HCT116 (cell line): ENCODE results near the gene PRKAB2. TPM values are rescaled to one million over a fixed set of nuclear protein-coding genes. Genes with fewer than 3 reads are reported as not detected.

Source experiments
- ATAC-seq: fragments of 200-7000 bp; cut with Tn5 transposase; 2 replicates; pipeline ENCODE4 v1.9.1; 2020; ENCODE audit warnings: mild to moderate bottlenecking, moderate library complexity
- BruUV-seq: library from RNA; stranded (reverse); fragments of 400-500 nt; replicated peaks from 2 replicates; lab custom pipeline; 2021; lab: Mats Ljungman, UMichigan
- CTCF ChIA-PET: fragments of 300-600 bp; sonication (Branson Sonifier 250); formaldehyde crosslinking; loops from one replicate; lab custom pipeline; 2021; ENCODE audit warnings: antibody characterized with exemption; lab: Charles Lee
- POLR2A ChIA-PET: fragments of 300-600, 350-600 bp; sonication (Branson Sonifier 250); formaldehyde crosslinking; loops from one replicate; lab custom pipeline; 2021; ENCODE audit warnings: antibody characterized with exemption; lab: Charles Lee
- RAD21 ChIA-PET, 2 experiments: fragments of 300-600 bp; sonication (Branson Sonifier 250); formaldehyde crosslinking; loops; one replicate each; lab custom pipeline; 2023; ENCODE audit warnings: low total read pairs in 2 of 2; ENCODE audit not compliant: uncharacterized antibody in 2 of 2, unreplicated experiment in 2 of 2, low non-redundant PET in 1 of 2; lab: Charles Lee
- DNase-seq: peaks from one replicate; pipeline ENCODE4 v3.0.0-alpha.2; 2010; ENCODE audit warnings: low read depth, low spot score
- H2AFZ ChIP-seq: fragments of 200-600 bp; shearing (Covaris generic), sonication (generic); 2 replicates; pipeline ENCODE4 v1.6.1; 2017; ENCODE audit warnings: low read depth, mixed run types, mixed read lengths, antibody characterized with exemption, low read length; ENCODE audit not compliant: poor library complexity, severe bottlenecking
- H3K27ac ChIP-seq: 2 replicates; pipeline ENCODE4 v1.5.1; 2012; ENCODE audit warnings: low read depth, low read length
- H3K27me3 ChIP-seq: fragments of 200-600 bp; sonication (generic); 2 replicates; pipeline ENCODE4 v1.6.1; 2016; ENCODE audit warnings: mixed run types, low read length, mixed read lengths; ENCODE audit not compliant: insufficient read depth
- H3K36me3 ChIP-seq, 2 experiments: fragments of 200-500 bp in 1 of 2; fragments of 200-600 bp in 1 of 2; sonication (Bioruptor generic) in 1 of 2; sonication (generic) in 1 of 2; 2 replicates each; pipeline versions ENCODE4 v1.5.1 to v1.6.1; 2014 to 2016; ENCODE audit warnings: low read length in 2 of 2, inconsistent platforms in 1 of 2, mixed read lengths in 1 of 2, mixed run types in 1 of 2; ENCODE audit not compliant: insufficient read depth in 2 of 2, control insufficient read depth in 1 of 2
- H3K4me1 ChIP-seq, 2 experiments: fragments of 200-600 bp in 1 of 2; sonication (generic) in 1 of 2; 2 replicates each; pipeline versions ENCODE4 v1.5.1 to v1.6.1; 2012 to 2017; ENCODE audit warnings: low read length in 2 of 2, inconsistent platforms in 1 of 2, mild to moderate bottlenecking in 1 of 2, mixed read lengths in 1 of 2, mixed run types in 1 of 2, moderate library complexity in 1 of 2; ENCODE audit not compliant: insufficient read depth in 2 of 2, control insufficient read depth in 1 of 2
- H3K4me2 ChIP-seq: fragments of 200-600 bp; sonication (generic); 2 replicates; pipeline ENCODE4 v1.6.1; 2017; ENCODE audit warnings: mixed run types, low read length, mixed read lengths
- H3K4me3 ChIP-seq, 2 experiments: fragments of 200-600 bp in 1 of 2; sonication (generic) in 1 of 2; replicated peaks in 1 of 2; 2 replicates each; pipeline ENCODE4 v1.5.1; 2011 to 2016; ENCODE audit warnings: low read length in 2 of 2, control low read depth in 1 of 2, low read depth in 1 of 2, mild to moderate bottlenecking in 1 of 2, mixed read lengths in 1 of 2, mixed run types in 1 of 2
- H3K79me2 ChIP-seq: fragments of 200-600 bp; sonication (generic); 2 replicates; pipeline ENCODE4 v1.6.1; 2017; ENCODE audit warnings: mild to moderate bottlenecking, mixed run types, low read length, moderate library complexity, mixed read lengths; ENCODE audit not compliant: insufficient read depth
- H3K9ac ChIP-seq: fragments of 200-600 bp; sonication (generic); 2 replicates; pipeline ENCODE4 v1.6.1; 2016; ENCODE audit warnings: low read length, mixed read lengths
- H3K9me2 ChIP-seq: fragments of 200-600 bp; sonication (generic), shearing (Covaris generic); 2 replicates; pipeline ENCODE4 v1.6.1; 2017; ENCODE audit warnings: mixed run types, mild to moderate bottlenecking, moderate library complexity; ENCODE audit not compliant: insufficient read depth
- H3K9me3 ChIP-seq, 2 experiments: fragments of 200-500 bp in 1 of 2; fragments of 200-600 bp in 1 of 2; sonication (Bioruptor generic) in 1 of 2; sonication (generic) in 1 of 2; 2 replicates each; pipeline ENCODE4 v1.6.1; 2014 to 2017; ENCODE audit warnings: low read length in 2 of 2, mixed read lengths in 2 of 2, inconsistent platforms in 1 of 2, low read depth in 1 of 2, mild to moderate bottlenecking in 1 of 2, mixed run types in 1 of 2, moderate library complexity in 1 of 2; ENCODE audit not compliant: control insufficient read depth in 1 of 2, insufficient read depth in 1 of 2
- H4K20me1 ChIP-seq: fragments of 200-600 bp; sonication (generic), shearing (Covaris generic); 2 replicates; pipeline ENCODE4 v1.6.1; 2017; ENCODE audit warnings: mixed run types, mild to moderate bottlenecking, moderate library complexity; ENCODE audit not compliant: insufficient read depth
- CBX3 ChIP-seq: IDR thresholded peaks from 2 replicates; pipeline ENCODE4 v1.6.1; 2012; ENCODE audit warnings: low read depth
- EGR1 ChIP-seq: IDR thresholded peaks from 2 replicates; pipeline ENCODE4 v1.6.1; 2012; ENCODE audit warnings: low read depth
- ELF1 ChIP-seq: IDR thresholded peaks from 2 replicates; pipeline ENCODE4 v1.6.1; 2012; ENCODE audit warnings: low read depth, borderline replicate concordance
- EZH2phosphoT487 ChIP-seq: fragments of 200-600 bp; IDR thresholded peaks from 2 replicates; pipeline ENCODE4 v1.6.1; 2018; ENCODE audit warnings: antibody characterized with exemption, borderline replicate concordance
- FOSL1 ChIP-seq: IDR thresholded peaks from 2 replicates; pipeline ENCODE4 v1.6.1; 2012; ENCODE audit warnings: low read depth
- JUND ChIP-seq: IDR thresholded peaks from 2 replicates; pipeline ENCODE4 v1.6.1; 2012
- POLR2A ChIP-seq: IDR thresholded peaks from 2 replicates; pipeline ENCODE4 v1.7.0; 2011; ENCODE audit warnings: borderline replicate concordance; ENCODE audit not compliant: insufficient read depth, insufficient read length; ENCODE audit errors: extremely low read depth
- POLR2AphosphoS5 ChIP-seq: IDR thresholded peaks from 2 replicates; pipeline ENCODE4 v1.6.1; 2011; ENCODE audit warnings: mild to moderate bottlenecking, low read depth, low read length, moderate library complexity
- RAD21 ChIP-seq: IDR thresholded peaks from 2 replicates; pipeline ENCODE4 v1.6.1; 2012; ENCODE audit warnings: low read depth, mild to moderate bottlenecking
- SIN3A ChIP-seq: IDR thresholded peaks from 2 replicates; pipeline ENCODE4 v1.6.1; 2012; ENCODE audit warnings: low read depth
- TCF7L2 ChIP-seq: IDR thresholded peaks from 2 replicates; pipeline ENCODE4 v1.7.0; 2011; ENCODE audit warnings: borderline replicate concordance, inconsistent platforms; ENCODE audit not compliant: insufficient read depth, insufficient read length; ENCODE audit errors: extremely low read depth
- ZFX ChIP-seq: fragments of 450-650 bp; IDR thresholded peaks from 2 replicates; pipeline ENCODE4 v1.6.1; 2017
- intact Hi-C: fragments of 100-400 bp; cut with micrococcal nuclease; formaldehyde crosslinking; loops from 2 replicates; pipeline ENCODE4 v1.10.0; 2022
- total RNA-seq: library from RNA; stranded (reverse); gene quantifications from one replicate; pipeline ENCODE4 v1.2.1, GENCODE V29; 2021; ENCODE audit not compliant: unreplicated experiment
- TF ChIP-seq, protein P1 (sequence below): IDR thresholded peaks from 2 replicates; pipeline ENCODE4 v1.6.1; 2012; ENCODE audit warnings: low read depth
- TF ChIP-seq, protein P2 (sequence below): IDR thresholded peaks from 2 replicates; pipeline ENCODE4 v1.6.1; 2012

The PRKAB2 gene
- total RNA-seq, 1 experiment from 2014 or later = 10.9 TPM

- ChIA-PET CTCF (no interaction called here), POLR2A (no interaction called here), RAD21 (no interaction called here)
- Histone ChIP-seq H4K20me1 (no peaks in the 10 kb centered on the region), H3K4me2 (no peak overlapping the region), H3K79me2 (no peaks in the 10 kb centered on the region), H3K9me2 (no peaks in the 10 kb centered on the region), H3K4me3 (no peak overlapping the region), H3K9ac (no peak overlapping the region), H3K9me3 (no peaks in the 10 kb centered on the region), H3K36me3 (no peaks in the 10 kb centered on the region), H3K27ac (no peak overlapping the region), H3K4me1 (no peaks in the 10 kb centered on the region), H2AFZ (no peak overlapping the region), H3K27me3 (no peaks in the 10 kb centered on the region)
- DNase-seq = no peak
- TF ChIP-seq ELF1 (no peak), EGR1 (no peak), ZFX (no peak)
- TF ChIP-seq, protein P1, sequence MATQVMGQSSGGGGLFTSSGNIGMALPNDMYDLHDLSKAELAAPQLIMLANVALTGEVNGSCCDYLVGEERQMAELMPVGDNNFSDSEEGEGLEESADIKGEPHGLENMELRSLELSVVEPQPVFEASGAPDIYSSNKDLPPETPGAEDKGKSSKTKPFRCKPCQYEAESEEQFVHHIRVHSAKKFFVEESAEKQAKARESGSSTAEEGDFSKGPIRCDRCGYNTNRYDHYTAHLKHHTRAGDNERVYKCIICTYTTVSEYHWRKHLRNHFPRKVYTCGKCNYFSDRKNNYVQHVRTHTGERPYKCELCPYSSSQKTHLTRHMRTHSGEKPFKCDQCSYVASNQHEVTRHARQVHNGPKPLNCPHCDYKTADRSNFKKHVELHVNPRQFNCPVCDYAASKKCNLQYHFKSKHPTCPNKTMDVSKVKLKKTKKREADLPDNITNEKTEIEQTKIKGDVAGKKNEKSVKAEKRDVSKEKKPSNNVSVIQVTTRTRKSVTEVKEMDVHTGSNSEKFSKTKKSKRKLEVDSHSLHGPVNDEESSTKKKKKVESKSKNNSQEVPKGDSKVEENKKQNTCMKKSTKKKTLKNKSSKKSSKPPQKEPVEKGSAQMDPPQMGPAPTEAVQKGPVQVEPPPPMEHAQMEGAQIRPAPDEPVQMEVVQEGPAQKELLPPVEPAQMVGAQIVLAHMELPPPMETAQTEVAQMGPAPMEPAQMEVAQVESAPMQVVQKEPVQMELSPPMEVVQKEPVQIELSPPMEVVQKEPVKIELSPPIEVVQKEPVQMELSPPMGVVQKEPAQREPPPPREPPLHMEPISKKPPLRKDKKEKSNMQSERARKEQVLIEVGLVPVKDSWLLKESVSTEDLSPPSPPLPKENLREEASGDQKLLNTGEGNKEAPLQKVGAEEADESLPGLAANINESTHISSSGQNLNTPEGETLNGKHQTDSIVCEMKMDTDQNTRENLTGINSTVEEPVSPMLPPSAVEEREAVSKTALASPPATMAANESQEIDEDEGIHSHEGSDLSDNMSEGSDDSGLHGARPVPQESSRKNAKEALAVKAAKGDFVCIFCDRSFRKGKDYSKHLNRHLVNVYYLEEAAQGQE = no peak
- TF ChIP-seq, protein P2, sequence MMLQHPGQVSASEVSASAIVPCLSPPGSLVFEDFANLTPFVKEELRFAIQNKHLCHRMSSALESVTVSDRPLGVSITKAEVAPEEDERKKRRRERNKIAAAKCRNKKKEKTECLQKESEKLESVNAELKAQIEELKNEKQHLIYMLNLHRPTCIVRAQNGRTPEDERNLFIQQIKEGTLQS = no peak
- no TSS peak for BruUV-seq
- no peak for ATAC-seq
- intact Hi-C loops = no loop called here
Observed at GRCh38 chr1:147189514-147189913, 17.2 kb upstream of the PRKAB2 start.

DNA sequence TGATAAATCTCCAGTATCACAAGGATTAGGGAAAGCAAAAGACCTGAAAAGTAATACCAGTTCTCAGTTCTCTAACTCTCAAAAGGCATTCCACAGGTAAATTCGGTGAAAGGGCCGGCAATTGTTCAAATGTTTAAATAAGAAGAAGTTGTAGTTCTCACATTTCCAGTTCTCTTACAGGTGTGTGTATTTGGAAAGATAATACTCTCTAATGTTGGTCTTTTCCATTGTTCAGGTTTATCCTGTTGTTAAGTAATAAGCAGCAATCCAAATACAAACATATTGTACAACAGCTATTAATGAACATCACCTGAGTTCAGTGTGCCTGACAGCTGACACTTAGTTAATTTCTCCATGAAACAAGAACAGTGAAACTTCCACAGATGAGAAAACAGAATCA lies 13.2 kb upstream of the PRKAB2 start:
- H3K9me2 ChIP-seq = no peaks in the 10 kb centered on the region
- ATAC-seq (no peak), DNase-seq (no peak)
- H3K9me3 ChIP-seq = no peaks in the 10 kb centered on the region
- POLR2A ChIA-PET = no interaction called here
- no peak overlapping the region for H3K4me3 ChIP-seq
- RAD21 ChIA-PET = no interaction called here
- BruUV-seq = no TSS peak
- no peak overlapping the region for H3K9ac ChIP-seq
- no peak overlapping the region for H3K4me2 ChIP-seq
- H2AFZ ChIP-seq = no peak overlapping the region
- no peaks in the 10 kb centered on the region for H3K36me3 ChIP-seq
- H3K4me1 ChIP-seq = no peaks in the 10 kb centered on the region
- no peaks in the 10 kb centered on the region for H3K27me3 ChIP-seq
- intact Hi-C loops = no loop called here
- no peaks in the 10 kb centered on the region for H3K79me2 ChIP-seq
- no peaks in the 10 kb centered on the region for H4K20me1 ChIP-seq
- CTCF ChIA-PET = no interaction called here
- H3K27ac ChIP-seq = no peak overlapping the region
- TF ChIP-seq RAD21 (no peak), JUND (no peak), TCF7L2 (no peak), EGR1 (no peak), POLR2AphosphoS5 (no peak), POLR2A (no peak), FOSL1 (no peak), CBX3 (no peak), EZH2phosphoT487 (no peak), ZFX (no peak), SIN3A (no peak)
- TF ChIP-seq, protein P1 = no peak
- TF ChIP-seq, protein P2 = no peak
